ENCODE results near the gene ZDHHC11B.
"Not testable (repeated sequence)": the region's sequence is repeated elsewhere in the genome, so short reads cannot be mapped to it uniquely, and the experiment has no call there.

The ZDHHC11B gene

GRCh38 chr5:766666-767431, 17.7 kb downstream of the ZDHHC11B start:
- DNase-seq, result peak; percentile 55

GRCh38 chr5:765948-766631, 18.4 kb downstream of the ZDHHC11B start:
- no peak for DNase-seq

GRCh38 chr5:763998-764781, 20.3 kb downstream of the ZDHHC11B start:
- no peak for DNase-seq

- DNase-seq, result no peak
Observed at GRCh38 chr5:763397-763796, 21.1 kb downstream of the ZDHHC11B start.

- peak; percentile 45 for DNase-seq
Observed at GRCh38 chr5:762996-763395, 21.5 kb downstream of the ZDHHC11B start.

- DNase-seq, result peak; percentile 57
Observed at GRCh38 chr5:761854-762710, 22.4 kb downstream of the ZDHHC11B start.

GRCh38 chr5:761059-761771, 23.3 kb downstream of the ZDHHC11B start:
- DNase-seq, result no peak

GRCh38 chr5:760363-761058, 24.0 kb downstream of the ZDHHC11B start:
- DNase-seq, result peak; percentile 58

GRCh38 chr5:759781-760362, 24.7 kb downstream of the ZDHHC11B start:
- DNase-seq, result peak; percentile 55

- peak; percentile 59 for DNase-seq
Observed at GRCh38 chr5:759111-759751, 25.3 kb downstream of the ZDHHC11B start.

GRCh38 chr5:758698-759053, 25.9 kb downstream of the ZDHHC11B start:
- peak; percentile 55 for DNase-seq

- peak; percentile 55 for DNase-seq
Observed at GRCh38 chr5:757931-758697, 26.4 kb downstream of the ZDHHC11B start.

- DNase-seq, result peak; percentile 59
Observed at GRCh38 chr5:757346-757930, 27.1 kb downstream of the ZDHHC11B start.

GRCh38 chr5:756865-757345, 27.6 kb downstream of the ZDHHC11B start:
- peak; percentile 49 for DNase-seq

GRCh38 chr5:756171-756570, 28.4 kb downstream of the ZDHHC11B start:
- peak; percentile 54 for DNase-seq

- DNase-seq, result peak; percentile 52
Observed at GRCh38 chr5:754143-754632, 30.3 kb downstream of the ZDHHC11B start.

GRCh38 chr5:753567-754142, 30.9 kb downstream of the ZDHHC11B start:
- DNase-seq, result peak; percentile 53

- DNase-seq, result not testable (repeated sequence)
Observed at GRCh38 chr5:752532-753115, 31.9 kb downstream of the ZDHHC11B start.

Measured in activated CD8-positive, alpha-beta memory T cell treated with anti-CD3 and anti-CD28 coated beads for 24 hours (primary cell).